BLaER1 treated with 17β-estradiol and CSF1 and Interleukin-3, amounts not matched to agents 10 nM and 100 nM (cell line): ENCODE data around the gene OR52J3.

ENCODE experiments used
- H3K27ac ChIP-seq, 11 experiments: shearing (Covaris generic); formaldehyde crosslinking; 2 replicates each; pipeline ENCODE4 v1.8.1; 2022
- H3K27me3 ChIP-seq, 11 experiments: shearing (Covaris generic); formaldehyde crosslinking; 2 replicates each; pipeline ENCODE4 v1.8.1; 2022
- H3K36me3 ChIP-seq, 11 experiments: shearing (Covaris generic); formaldehyde crosslinking; 2 replicates each; pipeline ENCODE4 v1.8.1; 2022
- H3K4me1 ChIP-seq, 10 experiments: shearing (Covaris generic); formaldehyde crosslinking; 2 replicates each; pipeline ENCODE4 v1.8.1; 2022
- H3K4me2 ChIP-seq, 11 experiments: shearing (Covaris generic); formaldehyde crosslinking; 2 replicates each; pipeline ENCODE4 v1.8.1; 2022
- H3K4me3 ChIP-seq, 10 experiments: shearing (Covaris generic); formaldehyde crosslinking; 2 replicates each; pipeline ENCODE4 v1.8.1; 2022
- H3K9ac ChIP-seq, 11 experiments: shearing (Covaris generic); formaldehyde crosslinking; 2 replicates each; pipeline ENCODE4 v1.8.1; 2022
- H3K9me3 ChIP-seq, 11 experiments: shearing (Covaris generic); formaldehyde crosslinking; replicated peaks in 1 of 11; 2 replicates each; pipeline ENCODE4 v1.8.1; 2022
- H4K20me1 ChIP-seq, 11 experiments: shearing (Covaris generic); formaldehyde crosslinking; 2 replicates each; pipeline ENCODE4 v1.8.1; 2022
- Cebpa-rat ChIP-seq, 11 experiments: shearing (Covaris generic); IDR thresholded peaks; 2 replicates each; pipeline ENCODE4 v1.8.1; 2022

Gene OR52J3

GRCh38 chr11:5088556-5088955, 42.2 kb downstream of the OR52J3 start:
- Histone ChIP-seq H3K9ac (no peak overlapping the region), H3K4me3 (no peak overlapping the region), H4K20me1 (no peaks in the 10 kb centered on the region), H3K4me1 (no peaks in the 10 kb centered on the region), H3K4me2 (no peak overlapping the region), H3K27me3 (no peaks in the 10 kb centered on the region), H3K9me3 (no peaks in the 10 kb centered on the region), H3K36me3 (no peaks in the 10 kb centered on the region), H3K27ac (no peak overlapping the region)
- no peak for TF ChIP-seq Cebpa-rat (IDR thresholded peaks at IDR 0.05)

GRCh38 chr11:5090668-5091067, 44.3 kb downstream of the OR52J3 start:
- H3K4me1 ChIP-seq, result no peaks in the 10 kb centered on the region
- no peak overlapping the region for H3K9ac ChIP-seq
- no peaks in the 10 kb centered on the region for H3K27me3 ChIP-seq
- no peak overlapping the region for H3K4me3 ChIP-seq
- no peak overlapping the region for H3K27ac ChIP-seq
- no peaks in the 10 kb centered on the region for H3K36me3 ChIP-seq
- H4K20me1 ChIP-seq, result no peaks in the 10 kb centered on the region
- no peaks in the 10 kb centered on the region for H3K9me3 ChIP-seq
- H3K4me2 ChIP-seq, result no peak overlapping the region
- no peak for TF ChIP-seq Cebpa-rat (IDR thresholded peaks at IDR 0.05)

- no peaks in the 10 kb centered on the region for H4K20me1 ChIP-seq
- no peak overlapping the region for H3K4me3 ChIP-seq
- no peak overlapping the region for H3K4me2 ChIP-seq
- TF ChIP-seq Cebpa-rat (IDR thresholded peaks at IDR 0.05), result no peak
- H3K36me3 ChIP-seq, result no peaks in the 10 kb centered on the region
- H3K4me1 ChIP-seq, result no peaks in the 10 kb centered on the region
- no peaks in the 10 kb centered on the region for H3K9me3 ChIP-seq
- no peak overlapping the region for H3K27ac ChIP-seq
- no peak overlapping the region for H3K9ac ChIP-seq
- no peaks in the 10 kb centered on the region for H3K27me3 ChIP-seq
Measured at GRCh38 chr11:5092821-5093585, 46.7 kb downstream of the OR52J3 start.

- no peak overlapping the region for H3K9ac ChIP-seq
Measured at GRCh38 chr11:5096011-5096410, 49.7 kb downstream of the OR52J3 start.

More at GRCh38 chr11:5096011-5096410, 49.7 kb downstream of the OR52J3 start:
- no peak overlapping the region for H3K4me2 ChIP-seq
- no peak overlapping the region for H3K27ac ChIP-seq
- no peaks in the 10 kb centered on the region for H3K36me3 ChIP-seq
- no peaks in the 10 kb centered on the region for H3K27me3 ChIP-seq
- no peaks in the 10 kb centered on the region for H3K9me3 ChIP-seq
- TF ChIP-seq Cebpa-rat (IDR thresholded peaks at IDR 0.05), result no peak
- H4K20me1 ChIP-seq, result no peaks in the 10 kb centered on the region
- no peaks in the 10 kb centered on the region for H3K4me1 ChIP-seq
- H3K4me3 ChIP-seq, result no peak overlapping the region
